ENCODE results near the gene SLC35G2. TPM values are rescaled to one million over a fixed set of nuclear protein-coding genes. Genes with fewer than 3 reads are reported as not detected.
A peak's percentile ranks its signal among the peaks of the same experiment; 100 is the strongest.
"Not testable (repeated sequence)": the region's sequence is repeated elsewhere in the genome, so short reads cannot be mapped to it uniquely, and the experiment has no call there.

The SLC35G2 gene
- total and polyA plus RNA-seq, 2 experiments from 2014 or later = 0.27 to 3.5 TPM

- H3K27ac ChIP-seq = no peak overlapping the region
Observed at GRCh38 chr3:136787349-136787748, 31.6 kb upstream of the SLC35G2 start.

DNA sequence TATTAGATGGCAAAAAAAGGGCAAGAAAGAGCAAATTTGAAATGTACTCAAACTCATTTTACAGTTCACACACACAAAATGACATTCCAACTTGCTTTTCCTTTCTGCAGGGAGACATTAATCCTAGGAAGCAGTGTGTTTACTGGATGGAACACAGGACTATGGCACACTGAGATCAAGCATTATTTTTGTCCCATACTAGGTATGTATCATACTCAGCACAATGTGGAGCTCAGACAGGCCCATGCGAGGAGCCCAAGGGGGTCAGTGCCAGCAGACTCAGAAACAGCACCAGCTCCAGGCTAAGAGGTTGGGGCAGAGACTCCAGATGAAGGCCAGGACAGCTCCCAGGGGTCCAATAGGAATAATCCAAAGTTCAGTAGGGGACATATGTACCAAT lies 30.8 kb upstream of the SLC35G2 start:
- H3K27me3 ChIP-seq = no peaks in the 10 kb centered on the region
- H3K36me3 ChIP-seq = no peaks in the 10 kb centered on the region
- TF ChIP-seq, protein P1, sequence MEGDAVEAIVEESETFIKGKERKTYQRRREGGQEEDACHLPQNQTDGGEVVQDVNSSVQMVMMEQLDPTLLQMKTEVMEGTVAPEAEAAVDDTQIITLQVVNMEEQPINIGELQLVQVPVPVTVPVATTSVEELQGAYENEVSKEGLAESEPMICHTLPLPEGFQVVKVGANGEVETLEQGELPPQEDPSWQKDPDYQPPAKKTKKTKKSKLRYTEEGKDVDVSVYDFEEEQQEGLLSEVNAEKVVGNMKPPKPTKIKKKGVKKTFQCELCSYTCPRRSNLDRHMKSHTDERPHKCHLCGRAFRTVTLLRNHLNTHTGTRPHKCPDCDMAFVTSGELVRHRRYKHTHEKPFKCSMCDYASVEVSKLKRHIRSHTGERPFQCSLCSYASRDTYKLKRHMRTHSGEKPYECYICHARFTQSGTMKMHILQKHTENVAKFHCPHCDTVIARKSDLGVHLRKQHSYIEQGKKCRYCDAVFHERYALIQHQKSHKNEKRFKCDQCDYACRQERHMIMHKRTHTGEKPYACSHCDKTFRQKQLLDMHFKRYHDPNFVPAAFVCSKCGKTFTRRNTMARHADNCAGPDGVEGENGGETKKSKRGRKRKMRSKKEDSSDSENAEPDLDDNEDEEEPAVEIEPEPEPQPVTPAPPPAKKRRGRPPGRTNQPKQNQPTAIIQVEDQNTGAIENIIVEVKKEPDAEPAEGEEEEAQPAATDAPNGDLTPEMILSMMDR (IDR thresholded peaks at IDR 0.05; ENCODE audit: low read depth, low read length) = no peak
- H3K27ac ChIP-seq = no peak overlapping the region
- DNase-seq (ENCODE audit: low read depth in 1 of 2, low spot score in 1 of 2) = no peak
- H3K4me1 ChIP-seq (ENCODE audit: low read depth) = no peaks in the 10 kb centered on the region
- H3K4me3 ChIP-seq = no peak overlapping the region
- no peaks in the 10 kb centered on the region for H3K9me3 ChIP-seq (ENCODE audit: low read depth)

More at GRCh38 chr3:136787349-136787748, 31.6 kb upstream of the SLC35G2 start:
- no peaks in the 10 kb centered on the region for H3K27me3 ChIP-seq
- H3K4me3 ChIP-seq = no peak overlapping the region
- TF ChIP-seq, protein P1 (IDR thresholded peaks at IDR 0.05; ENCODE audit: low read depth, low read length) = no peak
- no peaks in the 10 kb centered on the region for H3K36me3 ChIP-seq
- no peaks in the 10 kb centered on the region for H3K9me3 ChIP-seq (ENCODE audit: low read depth)
- H3K4me1 ChIP-seq (ENCODE audit: low read depth) = no peaks in the 10 kb centered on the region
- peak; percentile 24 to 56 for DNase-seq (ENCODE audit: low read depth in 1 of 2, low spot score in 1 of 2)

DNA sequence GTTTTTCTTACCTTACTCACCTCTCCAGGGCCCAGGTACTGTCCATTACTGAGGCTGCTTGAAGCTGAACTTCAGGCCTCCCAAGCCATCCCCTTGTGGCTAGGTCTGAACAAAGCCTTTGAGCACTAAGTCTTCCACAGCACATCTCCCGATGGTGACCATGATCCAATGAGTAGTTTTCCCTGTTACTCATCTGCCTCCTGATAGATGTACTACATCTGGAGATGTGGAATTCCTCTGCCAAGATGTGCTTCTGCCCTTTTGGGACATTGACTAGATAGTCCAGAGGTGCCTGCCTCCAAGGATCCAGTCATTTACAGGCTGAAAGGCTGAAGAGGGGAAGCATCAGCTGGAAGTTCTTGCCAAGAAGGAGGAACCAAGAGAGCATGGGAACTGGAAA lies 28.9 kb upstream of the SLC35G2 start:
- TF ChIP-seq, protein P1 (IDR thresholded peaks at IDR 0.05; ENCODE audit: low read depth, low read length) = no peak
- H3K9me3 ChIP-seq (ENCODE audit: low read depth) = no peaks in the 10 kb centered on the region

GRCh38 chr3:136790786-136791185 lies 28.1 kb upstream of the SLC35G2 start:
- no peaks in the 10 kb centered on the region for H3K36me3 ChIP-seq
- no peak for DNase-seq (ENCODE audit: low read depth in 1 of 2, low spot score in 1 of 2)
- no peaks in the 10 kb centered on the region for H3K27me3 ChIP-seq
- TF ChIP-seq, protein P1 (IDR thresholded peaks at IDR 0.05; ENCODE audit: low read depth, low read length) = no peak
- H3K4me1 ChIP-seq (ENCODE audit: low read depth) = no peaks in the 10 kb centered on the region
- no peak overlapping the region for H3K27ac ChIP-seq
- H3K4me3 ChIP-seq = no peak overlapping the region
- no peaks in the 10 kb centered on the region for H3K9me3 ChIP-seq (ENCODE audit: low read depth)

More for the DNA sequence above, 28.9 kb upstream of the SLC35G2 start:
- no peaks in the 10 kb centered on the region for H3K4me1 ChIP-seq (ENCODE audit: low read depth)
- H3K36me3 ChIP-seq = no peaks in the 10 kb centered on the region
- no peak for DNase-seq (ENCODE audit: low read depth in 1 of 2, low spot score in 1 of 2)
- no peaks in the 10 kb centered on the region for H3K27me3 ChIP-seq
- H3K4me3 ChIP-seq = no peak overlapping the region
- no peak overlapping the region for H3K27ac ChIP-seq

GRCh38 chr3:136792556-136793330 lies 26.2 kb upstream of the SLC35G2 start:
- Histone ChIP-seq H3K36me3 (no peaks in the 10 kb centered on the region), H3K27me3 (no peaks in the 10 kb centered on the region), H3K27ac (no peak overlapping the region), H3K4me1 (ENCODE audit: low read depth) (no peaks in the 10 kb centered on the region), H3K4me3 (no peak overlapping the region), H3K9me3 (ENCODE audit: low read depth) (no peaks in the 10 kb centered on the region)
- TF ChIP-seq, protein P1 (IDR thresholded peaks at IDR 0.05; ENCODE audit: low read depth, low read length) = no peak
- DNase-seq (ENCODE audit: low read depth in 1 of 2, low spot score in 1 of 2) = no peak

DNA sequence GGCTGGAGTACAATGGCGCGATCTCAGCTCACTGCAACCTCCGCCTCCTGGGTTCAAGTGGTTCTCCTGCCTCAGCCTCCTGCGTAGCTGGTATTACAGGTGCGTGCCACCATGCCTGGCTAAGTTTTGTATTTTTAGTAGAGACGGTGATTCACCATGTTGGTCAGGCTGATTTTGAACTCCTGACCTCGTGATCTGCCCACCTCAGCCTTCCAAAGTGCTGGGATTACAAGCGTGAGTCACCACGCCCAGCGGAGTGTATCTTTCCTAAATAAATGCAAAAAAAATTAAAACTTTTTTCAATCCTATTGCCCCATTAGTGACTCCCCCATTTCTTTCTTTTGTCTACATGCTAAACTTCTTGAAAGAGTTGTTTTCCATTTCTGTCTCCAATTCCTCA lies 17.8 kb upstream of the SLC35G2 start:
- not testable (repeated sequence) for H3K27me3 ChIP-seq; H3K27ac ChIP-seq; H3K36me3 ChIP-seq; DNase-seq (ENCODE audit: low read depth in 1 of 2, low spot score in 1 of 2); H3K4me1 ChIP-seq (ENCODE audit: low read depth); H3K9me3 ChIP-seq (ENCODE audit: low read depth); H3K4me3 ChIP-seq

Measured in cardiac muscle cell (in vitro differentiated cells and primary cell).